ENCODE results near the gene SLC25A21.

Gene SLC25A21

DNA sequence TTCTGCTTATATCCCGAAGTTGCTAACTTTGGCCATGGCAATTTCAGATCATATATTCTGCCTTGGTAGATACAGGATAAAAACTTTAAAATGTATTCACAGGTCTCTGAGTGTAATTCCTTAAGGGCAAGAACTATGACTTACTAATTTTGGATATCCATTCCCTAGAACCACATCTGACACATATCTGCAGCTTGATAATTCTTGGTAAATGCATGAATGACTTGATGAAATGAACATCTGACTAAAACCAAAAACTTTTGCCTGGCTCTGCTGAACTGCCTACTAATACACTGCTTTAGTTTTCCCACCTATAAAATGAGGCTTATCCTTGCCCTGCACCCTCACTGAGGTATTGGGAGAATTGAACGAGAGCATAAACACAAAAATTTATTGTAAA is 32.2 kb downstream of the SLC25A21 start:
- DNase-seq = no peak

GRCh38 chr14:37139710-37140109 is 32.7 kb downstream of the SLC25A21 start:
- no peak for DNase-seq

- no peak for DNase-seq
Observed at GRCh38 chr14:37138898-37139297, 33.5 kb downstream of the SLC25A21 start.

GRCh38 chr14:37133284-37133913 is 39.0 kb downstream of the SLC25A21 start:
- no peak for DNase-seq

DNA sequence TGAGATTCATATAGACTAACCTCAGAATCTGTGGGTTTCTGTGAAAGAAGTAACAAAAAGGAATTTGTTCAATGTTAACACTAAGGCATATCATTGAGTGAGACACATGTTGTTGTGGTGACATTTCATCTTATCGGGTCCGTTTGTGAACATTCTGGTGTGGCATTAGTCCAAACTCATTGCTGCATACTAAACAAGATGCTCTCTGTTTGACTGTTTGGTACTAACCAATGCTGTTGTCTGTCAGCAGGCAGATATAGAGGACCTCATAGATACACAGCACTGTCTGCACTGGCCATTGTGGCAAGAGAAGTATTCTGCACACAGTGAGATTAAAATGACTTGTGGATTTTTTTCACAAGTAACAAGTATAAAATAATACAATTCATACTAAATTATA is 41.2 kb downstream of the SLC25A21 start:
- no peak for DNase-seq

- DNase-seq = no peak
Observed at GRCh38 chr14:37129047-37129446, 43.4 kb downstream of the SLC25A21 start.

GRCh38 chr14:37124614-37125013 is 47.8 kb downstream of the SLC25A21 start:
- DNase-seq = no peak

DNA sequence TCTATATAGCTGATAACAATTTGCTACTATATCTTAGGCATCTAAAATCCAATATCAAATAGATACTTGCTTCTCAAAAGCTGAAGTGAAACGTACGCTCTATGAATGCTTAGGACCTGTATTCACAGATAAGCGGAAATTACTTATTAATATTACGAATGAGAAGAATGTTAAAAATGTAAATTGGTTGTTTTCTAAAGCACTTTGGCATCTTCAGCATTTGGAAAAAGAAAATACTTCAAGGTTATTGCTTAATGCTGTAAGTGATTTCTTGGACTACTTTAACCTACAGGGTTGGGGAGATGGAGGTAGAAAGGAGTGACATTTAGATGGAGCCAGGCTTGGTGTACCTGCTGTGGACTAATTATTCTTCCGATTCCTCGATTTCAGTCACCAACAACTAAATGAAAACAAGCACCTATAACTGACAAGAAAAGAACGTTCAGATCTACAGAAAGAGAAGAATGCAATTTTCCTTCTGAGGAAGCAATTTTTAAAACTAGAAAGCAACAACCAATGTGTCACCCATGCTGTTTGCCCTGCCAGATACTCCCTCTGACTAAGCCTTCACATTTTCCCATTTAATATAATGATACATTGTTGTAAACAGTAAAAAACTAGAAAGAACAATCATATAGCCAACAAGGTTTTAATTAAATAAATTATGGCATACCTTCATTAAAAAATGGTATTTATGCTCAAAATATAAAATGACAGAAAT is 49.3 kb downstream of the SLC25A21 start:
- no peak for DNase-seq

DNA sequence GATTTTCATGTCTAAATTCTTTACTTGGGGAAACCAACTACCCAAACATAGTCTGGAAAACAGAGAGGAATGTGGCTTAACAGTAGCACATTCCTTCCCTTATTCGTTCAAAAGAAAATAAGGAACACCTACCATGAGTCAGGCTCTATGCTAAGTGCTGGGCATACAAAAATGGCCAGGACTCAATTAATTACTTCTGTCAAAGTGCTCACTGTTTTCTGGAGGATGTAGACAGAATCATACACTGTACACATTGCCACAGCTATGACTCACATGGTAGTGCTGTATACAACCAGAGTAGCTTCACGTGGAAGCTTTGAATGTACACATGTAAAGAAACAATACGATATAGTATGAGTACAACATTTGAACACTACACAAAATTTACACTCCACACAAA is 50.1 kb downstream of the SLC25A21 start:
- no peak for DNase-seq

DNA sequence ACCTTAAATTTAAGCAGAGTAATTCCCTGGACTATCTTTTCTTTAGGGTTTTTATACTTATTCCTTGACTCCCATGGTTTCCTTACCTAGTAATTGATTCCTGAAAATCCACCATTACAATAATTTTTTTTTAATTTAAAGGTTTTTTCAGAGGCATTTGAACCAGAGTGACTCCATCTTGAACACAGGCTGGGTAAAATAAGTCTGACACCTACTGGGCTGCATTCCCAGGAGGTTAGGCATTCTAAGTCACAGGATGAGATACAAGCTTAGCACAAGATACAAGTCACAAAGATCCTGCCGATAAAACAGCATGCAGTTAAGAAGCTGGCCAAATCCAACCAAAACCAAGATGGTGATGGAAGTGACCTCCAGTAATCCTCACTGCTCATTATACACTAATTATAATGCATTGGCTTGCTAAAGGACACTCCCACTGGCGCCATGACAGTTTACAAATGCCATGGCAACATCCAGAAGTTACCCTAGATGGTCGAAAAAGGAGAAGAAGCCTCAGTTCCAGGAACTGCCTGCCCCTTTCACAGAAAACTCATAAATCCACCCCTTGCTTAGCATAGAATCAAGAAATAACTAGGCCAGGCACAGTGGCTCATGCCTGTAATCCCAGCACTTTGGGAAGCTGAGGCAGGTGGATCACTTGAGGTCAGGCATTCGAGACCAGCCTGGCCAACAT is 53.6 kb downstream of the SLC25A21 start:
- no peak for DNase-seq

DNA sequence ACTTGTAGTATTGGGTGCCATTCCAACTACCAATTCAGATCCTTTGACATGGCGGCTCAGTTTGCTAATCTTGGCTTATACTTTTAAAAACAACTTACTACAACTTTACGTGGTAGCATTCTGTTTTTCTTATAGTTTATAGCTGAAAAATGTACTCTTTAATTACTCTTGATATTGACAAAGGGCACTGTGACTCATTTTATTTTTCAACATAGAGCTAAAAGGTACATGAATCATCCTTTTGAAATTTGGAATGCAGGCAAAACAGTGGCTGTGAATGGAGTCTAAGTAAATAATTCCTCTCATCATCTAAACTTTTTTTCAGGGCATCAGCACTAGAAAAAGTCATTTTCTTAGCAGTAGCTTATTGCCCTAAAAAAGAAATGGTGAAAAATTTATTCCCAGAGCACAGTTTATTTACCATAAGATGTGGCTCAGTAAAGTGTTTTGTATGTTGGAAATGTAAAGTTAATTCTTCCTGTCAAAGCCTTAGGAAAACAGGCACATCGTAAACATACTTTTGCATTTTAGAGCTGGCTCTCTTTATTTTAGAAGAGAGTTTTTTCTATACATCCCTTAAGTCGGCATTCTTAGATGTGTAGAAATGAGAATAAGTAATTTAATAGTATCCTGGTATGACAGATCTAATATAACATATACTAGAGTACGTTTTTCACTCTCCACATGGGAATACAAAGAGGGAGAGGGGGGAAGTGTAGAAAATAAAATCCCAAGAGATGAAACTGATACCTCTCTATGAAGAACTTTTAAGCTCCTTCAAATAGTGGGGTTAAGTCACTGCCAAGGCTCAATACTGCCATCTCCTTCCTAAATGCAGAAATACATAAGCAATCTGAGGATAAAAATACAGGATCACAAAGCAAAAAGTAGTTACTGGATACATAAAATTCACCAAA is 55.2 kb downstream of the SLC25A21 start:
- DNase-seq = no peak

DNA sequence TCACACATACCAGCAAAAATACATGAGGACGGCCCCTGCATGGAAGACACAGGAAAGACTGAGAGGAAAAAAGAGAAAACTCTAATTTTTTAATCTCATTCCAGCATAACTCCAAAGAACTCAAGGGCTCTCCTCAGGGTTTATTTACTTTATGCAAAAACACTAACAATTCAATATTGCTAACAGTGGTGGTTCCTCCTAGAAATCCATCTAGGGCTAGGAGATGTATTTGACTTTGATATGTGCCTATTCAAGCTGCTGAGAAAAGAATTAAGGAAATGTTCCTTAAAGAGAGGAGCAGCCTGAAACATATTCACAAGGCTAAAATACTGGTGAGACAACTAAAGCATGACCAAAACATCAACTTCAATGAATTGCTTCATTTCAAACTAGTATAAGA is 57.0 kb downstream of the SLC25A21 start:
- DNase-seq = no peak

GRCh38 chr14:37114559-37114958 is 57.8 kb downstream of the SLC25A21 start:
- no peak for DNase-seq

DNA sequence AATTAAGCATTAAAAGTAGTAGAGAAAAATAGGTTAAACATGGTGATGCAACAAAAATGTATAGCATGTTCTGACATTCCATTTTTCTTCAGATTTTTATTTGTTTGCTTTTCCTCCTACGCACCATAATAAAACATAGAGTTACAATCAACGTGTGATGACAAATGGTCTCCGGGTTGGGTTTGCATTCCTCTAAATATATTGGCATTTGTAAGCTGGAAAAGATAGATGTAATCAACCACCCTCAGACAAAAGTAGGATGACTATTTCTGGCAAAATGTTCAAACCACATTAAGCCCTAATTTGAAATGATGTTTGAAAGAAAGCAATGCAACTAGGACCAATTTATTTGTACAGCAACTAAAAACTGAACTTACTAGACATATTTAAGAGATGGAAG is 58.4 kb downstream of the SLC25A21 start:
- no peak for DNase-seq

DNA sequence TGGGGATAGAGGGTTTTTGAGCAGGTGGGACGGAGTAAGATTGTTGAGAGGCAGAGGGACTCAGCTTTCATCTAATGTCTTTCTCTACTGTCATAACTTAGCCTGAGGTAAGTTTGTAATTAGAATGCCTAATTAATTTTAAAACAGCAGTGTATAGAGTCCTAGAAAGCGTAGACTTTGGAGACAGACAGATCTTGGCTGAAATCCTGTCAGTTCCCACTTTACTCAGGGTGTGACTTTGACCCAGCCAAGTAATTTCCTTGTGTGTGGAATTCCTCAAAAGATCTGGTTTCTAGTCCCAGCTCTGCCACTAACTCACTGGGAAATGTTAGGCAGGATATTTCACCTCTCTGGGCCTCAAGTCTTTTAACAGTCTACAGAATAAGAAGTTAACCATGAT is 74.3 kb downstream of the SLC25A21 start:
- no peak for DNase-seq

- DNase-seq = no peak
Observed at GRCh38 chr14:37094502-37094901, 77.9 kb downstream of the SLC25A21 start.

DNA sequence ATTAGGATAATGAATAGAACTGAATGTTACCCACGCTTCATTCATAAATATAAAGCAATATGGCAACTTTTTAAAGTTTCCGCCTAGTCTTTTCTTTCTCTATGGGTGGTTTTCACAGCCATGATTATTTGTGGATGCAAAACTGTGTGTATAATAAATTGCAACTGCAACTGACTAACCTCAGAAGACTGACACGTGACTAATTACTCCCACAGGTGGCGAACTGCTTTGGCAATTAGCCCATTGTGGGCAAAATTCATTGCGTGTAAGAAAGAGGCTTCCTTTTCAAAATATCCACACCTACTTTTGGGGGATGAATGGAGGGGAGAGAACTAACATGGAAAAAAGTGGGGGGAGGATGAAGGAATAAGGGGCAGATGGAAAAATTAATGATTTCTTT is 79.0 kb downstream of the SLC25A21 start:
- DNase-seq = no peak

DNA sequence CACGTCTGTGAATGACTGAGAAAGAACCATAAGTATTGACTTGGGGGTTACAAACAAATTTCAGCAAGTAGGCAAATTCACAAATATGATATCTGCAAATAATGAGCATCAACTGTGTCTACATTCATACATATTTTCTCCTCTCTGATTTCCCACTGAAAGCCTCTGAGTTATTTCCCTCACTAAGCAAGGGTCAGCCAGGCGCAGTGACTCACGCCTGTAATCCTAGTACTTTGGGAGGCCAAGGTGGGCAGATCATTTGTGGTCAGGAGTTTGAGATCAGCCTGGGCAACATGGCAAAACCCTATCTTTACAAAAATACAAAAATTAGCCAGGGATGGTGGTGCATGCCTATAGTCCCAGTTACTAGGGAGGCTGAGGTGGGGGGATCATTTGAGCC is 80.8 kb downstream of the SLC25A21 start:
- no peak for DNase-seq

- DNase-seq = no peak
Observed at GRCh38 chr14:37090026-37090425, 82.4 kb downstream of the SLC25A21 start.

DNA sequence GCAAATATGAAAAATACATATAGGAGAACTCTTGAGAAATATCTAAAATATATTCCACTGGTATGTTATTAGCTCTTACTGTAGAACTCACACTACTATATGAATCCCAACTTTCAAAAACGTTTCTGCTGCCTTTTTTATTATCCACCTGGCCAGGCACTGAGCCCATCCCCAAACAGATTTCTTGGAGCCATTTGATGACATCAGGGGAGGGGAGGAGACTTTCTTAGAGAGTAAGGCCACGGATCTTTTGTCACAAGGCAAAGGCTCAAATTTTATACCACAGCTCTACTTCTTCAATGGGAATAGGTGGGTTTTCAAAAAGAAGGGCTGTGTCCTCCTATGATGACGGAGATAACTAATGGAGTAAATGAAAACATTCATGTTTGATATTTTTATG is 83.0 kb downstream of the SLC25A21 start:
- no peak for DNase-seq

DNA sequence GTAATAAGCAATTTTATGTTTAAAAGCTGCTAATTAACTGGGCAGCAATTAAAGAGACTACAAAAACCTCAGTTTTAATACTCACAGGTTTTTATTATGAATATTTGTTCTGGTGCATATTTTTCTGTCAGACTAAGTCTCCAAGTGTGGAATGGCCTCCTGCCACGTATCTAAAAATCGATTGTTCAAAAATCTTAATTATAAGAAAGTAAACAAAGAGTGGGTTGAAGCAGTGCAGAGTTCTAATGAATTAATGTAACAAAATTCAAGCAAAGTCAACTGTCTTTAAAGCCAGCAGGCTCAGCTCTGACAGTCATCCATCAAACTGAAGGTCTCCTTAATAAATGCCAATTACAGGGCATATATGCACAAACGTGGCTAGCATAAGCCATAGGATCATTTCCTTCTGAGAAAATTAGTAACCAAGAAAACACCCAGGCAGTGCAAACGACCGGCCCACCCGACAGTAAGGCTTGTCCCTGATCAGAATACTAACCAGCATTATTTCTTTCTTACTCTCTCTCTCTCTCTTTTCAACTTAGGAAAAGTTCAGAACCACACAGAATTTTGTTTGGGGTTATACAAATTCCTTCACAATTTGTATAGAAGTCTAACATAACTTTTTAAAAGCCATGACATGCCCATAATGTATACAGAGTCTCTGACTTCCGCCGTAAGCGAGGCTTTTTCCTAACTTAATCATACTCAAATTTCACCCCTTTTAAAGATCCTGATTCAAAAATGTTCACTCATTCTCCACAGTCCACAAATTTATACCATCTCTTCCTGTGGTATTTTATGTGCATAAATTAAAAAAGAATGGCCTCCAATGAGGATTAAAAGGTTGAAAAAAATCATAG is 83.8 kb downstream of the SLC25A21 start:
- no peak for DNase-seq

- DNase-seq = no peak
Observed at GRCh38 chr14:37087520-37087919, 84.9 kb downstream of the SLC25A21 start.
